Adipocyte (in vitro differentiated cells): ENCODE results near the gene NRP1.
"Not testable (repeated sequence)": the region's sequence is repeated elsewhere in the genome, so short reads cannot be mapped to it uniquely, and the experiment has no call there.

Experiments used
- DNase-seq: peaks from one replicate; pipeline ENCODE4 v3.0.0-alpha.2; 2015; ENCODE audit warnings: low read depth
- H3K27me3 ChIP-seq: replicated peaks from 2 replicates; pipeline ENCODE4 v1.7.0; 2013; ENCODE audit warnings: mild to moderate bottlenecking, low read length, moderate library complexity; ENCODE audit not compliant: control insufficient read depth, insufficient read depth
- H3K36me3 ChIP-seq: 2 replicates; pipeline ENCODE4 v1.7.0; 2013; ENCODE audit warnings: low read length, mild to moderate bottlenecking, moderate library complexity; ENCODE audit not compliant: control insufficient read depth, insufficient read depth, severe bottlenecking
- H3K4me1 ChIP-seq: 2 replicates; pipeline ENCODE4 v1.7.0; 2013; ENCODE audit warnings: mild to moderate bottlenecking, low read length, moderate library complexity; ENCODE audit not compliant: control insufficient read depth, insufficient read depth
- H3K4me3 ChIP-seq: 2 replicates; pipeline ENCODE4 v1.7.0; 2013; ENCODE audit warnings: mild to moderate bottlenecking, low read length, moderate library complexity
- H3K9ac ChIP-seq: 2 replicates; pipeline ENCODE4 v1.7.0; 2013; ENCODE audit warnings: mild to moderate bottlenecking, low read length, moderate library complexity
- H3K9me3 ChIP-seq: 2 replicates; pipeline ENCODE4 v1.7.0; 2013; ENCODE audit warnings: mild to moderate bottlenecking, low read length, moderate library complexity; ENCODE audit not compliant: control insufficient read depth

NRP1 gene

GRCh38 chr10:33138686-33139085 is 195.8 kb downstream of the NRP1 start:
- H3K4me1 ChIP-seq, result peaks cover 30% of the 10 kb centered on the region
- H3K4me3 ChIP-seq, H3K9ac ChIP-seq, H3K9me3 ChIP-seq, H3K36me3 ChIP-seq, DNase-seq, H3K27me3 ChIP-seq: not testable (repeated sequence)

- Histone ChIP-seq H3K9me3 (no peaks in the 10 kb centered on the region), H3K36me3 (no peaks in the 10 kb centered on the region), H3K9ac (no peak overlapping the region), H3K27me3 (no peaks in the 10 kb centered on the region), H3K4me3 (no peak overlapping the region), H3K4me1 (peaks cover 22% of the 10 kb centered on the region)
- DNase-seq, result no peak
Observed at GRCh38 chr10:33137356-33138005, 197.0 kb downstream of the NRP1 start.

GRCh38 chr10:33136781-33137180 is 197.7 kb downstream of the NRP1 start:
- no peak for DNase-seq
- Histone ChIP-seq H3K4me1 (peaks cover 21% of the 10 kb centered on the region), H3K36me3 (no peaks in the 10 kb centered on the region), H3K4me3 (no peak overlapping the region), H3K9ac (no peak overlapping the region), H3K27me3 (no peaks in the 10 kb centered on the region), H3K9me3 (no peaks in the 10 kb centered on the region)

- H3K9ac ChIP-seq, result no peak overlapping the region
- H3K27me3 ChIP-seq, result no peaks in the 10 kb centered on the region
- peaks cover 21% of the 10 kb centered on the region for H3K4me1 ChIP-seq
- H3K4me3 ChIP-seq, result no peak overlapping the region
- H3K9me3 ChIP-seq, result no peaks in the 10 kb centered on the region
- no peaks in the 10 kb centered on the region for H3K36me3 ChIP-seq
- DNase-seq, result peak; percentile 41
Observed at GRCh38 chr10:33136271-33136670, 198.2 kb downstream of the NRP1 start.

- DNase-seq, result peak; percentile 61
- H3K9me3 ChIP-seq, result no peaks in the 10 kb centered on the region
- no peak overlapping the region for H3K4me3 ChIP-seq
- H3K9ac ChIP-seq, result no peak overlapping the region
- no peaks in the 10 kb centered on the region for H3K27me3 ChIP-seq
- H3K4me1 ChIP-seq, result peaks cover 36% of the 10 kb centered on the region
- no peaks in the 10 kb centered on the region for H3K36me3 ChIP-seq
Observed at GRCh38 chr10:33134011-33134751, 200.3 kb downstream of the NRP1 start.

GRCh38 chr10:33133557-33133956 is 200.9 kb downstream of the NRP1 start:
- peaks cover 42% of the 10 kb centered on the region for H3K4me1 ChIP-seq
- no peak for DNase-seq
- H3K9me3 ChIP-seq, result no peaks in the 10 kb centered on the region
- H3K4me3 ChIP-seq, result no peak overlapping the region
- H3K9ac ChIP-seq, result no peak overlapping the region
- no peaks in the 10 kb centered on the region for H3K27me3 ChIP-seq
- H3K36me3 ChIP-seq, result no peaks in the 10 kb centered on the region

- H3K4me3 ChIP-seq, result no peak overlapping the region
- peaks cover 44% of the 10 kb centered on the region for H3K4me1 ChIP-seq
- no peaks in the 10 kb centered on the region for H3K9me3 ChIP-seq
- no peaks in the 10 kb centered on the region for H3K36me3 ChIP-seq
- no peaks in the 10 kb centered on the region for H3K27me3 ChIP-seq
- no peak overlapping the region for H3K9ac ChIP-seq
- DNase-seq, result no peak
Observed at GRCh38 chr10:33132626-33133025, 201.8 kb downstream of the NRP1 start.

- DNase-seq, result peak; percentile 80
- Histone ChIP-seq H3K4me3 (peak overlapping the region; percentile 8), H3K4me1 (peaks cover 32% of the 10 kb centered on the region), H3K27me3 (no peaks in the 10 kb centered on the region), H3K9ac (no peak overlapping the region), H3K9me3 (no peaks in the 10 kb centered on the region), H3K36me3 (no peaks in the 10 kb centered on the region)
Observed at GRCh38 chr10:33129996-33130386, 204.5 kb downstream of the NRP1 start.

GRCh38 chr10:33129141-33129995 is 205.1 kb downstream of the NRP1 start:
- peak overlapping the region; percentile 67 for H3K4me3 ChIP-seq
- H3K36me3 ChIP-seq, result no peaks in the 10 kb centered on the region
- peak; percentile 83 for DNase-seq
- H3K9me3 ChIP-seq, result no peaks in the 10 kb centered on the region
- H3K4me1 ChIP-seq, result peaks cover 32% of the 10 kb centered on the region
- H3K9ac ChIP-seq, result peak overlapping the region; percentile 78
- no peaks in the 10 kb centered on the region for H3K27me3 ChIP-seq

- H3K9ac ChIP-seq, result no peak overlapping the region
- H3K9me3 ChIP-seq, result no peaks in the 10 kb centered on the region
- H3K36me3 ChIP-seq, result no peaks in the 10 kb centered on the region
- no peak overlapping the region for H3K4me3 ChIP-seq
- DNase-seq, result no peak
- peaks cover 22% of the 10 kb centered on the region for H3K4me1 ChIP-seq
- no peaks in the 10 kb centered on the region for H3K27me3 ChIP-seq
Observed at GRCh38 chr10:33127622-33128021, 206.8 kb downstream of the NRP1 start.
